SJSA1 (cell line): ENCODE data around the gene MTCL3.

Experiments used
- DNase-seq, 2 experiments: peaks; one replicate each; pipeline ENCODE4 v3.0.0-alpha.2; 2015 to 2020; ENCODE audit warnings: low spot score in 2 of 2, low read depth in 1 of 2
- H3K27ac ChIP-seq: fragments of 250-450 bp; sonication (Bioruptor Pico); 2 replicates; pipeline ENCODE4 v1.5.1; 2020; ENCODE audit warnings: mild to moderate bottlenecking, moderate library complexity
- H3K27me3 ChIP-seq: fragments of 250-450 bp; sonication (Bioruptor Pico); replicated peaks from 2 replicates; pipeline ENCODE4 v1.5.1; 2020; ENCODE audit warnings: mild to moderate bottlenecking, moderate library complexity
- H3K36me3 ChIP-seq: fragments of 250-450 bp; sonication (Bioruptor Pico); 2 replicates; pipeline ENCODE4 v1.5.1; 2020; ENCODE audit warnings: mild to moderate bottlenecking
- H3K4me1 ChIP-seq: fragments of 250-450 bp; sonication (Bioruptor Pico); replicated peaks from 2 replicates; pipeline ENCODE4 v1.6.1; 2021; ENCODE audit warnings: mild to moderate bottlenecking
- H3K4me3 ChIP-seq: fragments of 250-450 bp; sonication (Bioruptor Pico); 2 replicates; pipeline ENCODE4 v1.5.1; 2020; ENCODE audit warnings: mild to moderate bottlenecking
- H3K9me3 ChIP-seq: fragments of 250-450 bp; sonication (Bioruptor Pico); replicated peaks from 2 replicates; pipeline ENCODE4 v1.5.1; 2020; ENCODE audit warnings: mild to moderate bottlenecking

Gene MTCL3

GRCh38 chr6:127518710-127519468, at the start of gene MTCL3:
MTCL3 (minus strand) TSS chr6:127519335.
- Histone ChIP-seq H3K4me3 (peak within 1 kb of the TSS; percentile 42), H3K36me3 (peaks cover 4% of the 10 kb centered on the region), H3K9me3 (no peaks in the 10 kb centered on the region), H3K4me1 (peaks cover 27% of the 10 kb centered on the region), H3K27me3 (peaks cover 3% of the 10 kb centered on the region), H3K27ac (peak within 1 kb of the TSS; percentile 48)
- peak; percentile 75 to 90 for DNase-seq

- no peaks in the 10 kb centered on the region for H3K4me1 ChIP-seq
- no peak for DNase-seq
- H3K27ac ChIP-seq = no peak overlapping the region
- no peak overlapping the region for H3K4me3 ChIP-seq
- no peaks in the 10 kb centered on the region for H3K27me3 ChIP-seq
- H3K36me3 ChIP-seq = no peaks in the 10 kb centered on the region
- H3K9me3 ChIP-seq = no peaks in the 10 kb centered on the region
Observed at GRCh38 chr6:127567476-127567875, 48.3 kb upstream of the MTCL3 start.

GRCh38 chr6:127566651-127567050, 47.5 kb upstream of the MTCL3 start:
- no peaks in the 10 kb centered on the region for H3K36me3 ChIP-seq
- H3K27me3 ChIP-seq = no peaks in the 10 kb centered on the region
- no peak overlapping the region for H3K4me3 ChIP-seq
- H3K9me3 ChIP-seq = no peaks in the 10 kb centered on the region
- H3K4me1 ChIP-seq = no peaks in the 10 kb centered on the region
- no peak overlapping the region for H3K27ac ChIP-seq
- no peak for DNase-seq

GRCh38 chr6:127566119-127566518, 47.0 kb upstream of the MTCL3 start:
- Histone ChIP-seq H3K36me3 (no peaks in the 10 kb centered on the region), H3K27me3 (0 out of 2 replicates have a peak, but pooled peaks cover 1% of the 10 kb centered on the region), H3K4me1 (no peaks in the 10 kb centered on the region), H3K9me3 (no peaks in the 10 kb centered on the region), H3K4me3 (no peak overlapping the region), H3K27ac (no peak overlapping the region)
- no peak for DNase-seq

GRCh38 chr6:127564761-127565160, 45.6 kb upstream of the MTCL3 start:
- no peaks in the 10 kb centered on the region for H3K9me3 ChIP-seq
- no peaks in the 10 kb centered on the region for H3K4me1 ChIP-seq
- no peak for DNase-seq

DNA sequence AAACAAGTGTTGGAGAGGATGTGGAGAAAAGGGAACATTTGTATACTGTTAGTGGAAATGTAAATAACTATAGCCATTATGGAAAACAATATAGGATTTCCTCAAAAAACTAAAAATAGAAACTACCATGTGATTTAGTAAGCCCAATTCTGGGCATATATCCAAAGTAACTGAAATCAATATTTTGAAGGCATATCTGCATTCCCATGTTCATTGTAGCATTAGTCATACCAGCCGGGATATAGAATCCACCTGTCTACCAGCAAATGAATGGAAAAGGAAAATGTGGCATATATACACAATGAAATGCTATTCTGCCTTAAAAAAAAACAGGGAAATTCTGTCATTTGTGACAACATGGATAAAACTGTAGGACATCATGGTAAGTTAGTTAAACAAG, 42.5 kb upstream of the MTCL3 start:
- Histone ChIP-seq H3K4me3 (no peak overlapping the region), H3K27ac (no peak overlapping the region), H3K9me3 (no peaks in the 10 kb centered on the region), H3K36me3 (no peaks in the 10 kb centered on the region), H3K4me1 (no peaks in the 10 kb centered on the region), H3K27me3 (0 out of 2 replicates have a peak, but pooled peaks cover 3% of the 10 kb centered on the region)
- DNase-seq = no peak

More at GRCh38 chr6:127564761-127565160, 45.6 kb upstream of the MTCL3 start:
- H3K27ac ChIP-seq = no peak overlapping the region
- 0 out of 2 replicates have a peak, but pooled peaks cover 3% of the 10 kb centered on the region for H3K27me3 ChIP-seq
- no peaks in the 10 kb centered on the region for H3K36me3 ChIP-seq
- no peak overlapping the region for H3K4me3 ChIP-seq

GRCh38 chr6:127554435-127555006, 35.4 kb upstream of the MTCL3 start:
- Histone ChIP-seq H3K27me3 (no peaks in the 10 kb centered on the region), H3K27ac (no peak overlapping the region), H3K4me3 (no peak overlapping the region), H3K4me1 (no peaks in the 10 kb centered on the region), H3K9me3 (no peaks in the 10 kb centered on the region), H3K36me3 (no peaks in the 10 kb centered on the region)
- no peak for DNase-seq

DNA sequence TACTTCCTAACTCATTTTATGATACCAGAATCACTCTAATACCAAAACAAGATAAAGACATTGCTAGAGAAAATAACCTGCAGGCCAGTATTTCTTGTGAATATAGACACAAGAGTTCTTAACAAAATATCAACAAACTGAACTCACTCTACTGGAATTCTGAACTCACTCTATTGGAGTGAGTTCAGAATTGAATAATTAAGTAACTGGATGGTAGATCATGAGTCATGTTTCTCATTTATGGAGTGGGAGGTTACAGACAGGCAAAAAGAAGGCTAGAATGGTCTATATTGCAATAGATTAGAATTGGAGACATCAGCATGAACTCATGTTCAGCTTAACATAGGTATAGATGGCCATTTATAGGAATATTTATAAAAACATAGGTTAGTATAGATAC, 31.3 kb upstream of the MTCL3 start:
- Histone ChIP-seq H3K27me3 (no peaks in the 10 kb centered on the region), H3K4me1 (no peaks in the 10 kb centered on the region), H3K4me3 (no peak overlapping the region), H3K9me3 (no peaks in the 10 kb centered on the region), H3K36me3 (no peaks in the 10 kb centered on the region), H3K27ac (no peak overlapping the region)
- no peak for DNase-seq

DNA sequence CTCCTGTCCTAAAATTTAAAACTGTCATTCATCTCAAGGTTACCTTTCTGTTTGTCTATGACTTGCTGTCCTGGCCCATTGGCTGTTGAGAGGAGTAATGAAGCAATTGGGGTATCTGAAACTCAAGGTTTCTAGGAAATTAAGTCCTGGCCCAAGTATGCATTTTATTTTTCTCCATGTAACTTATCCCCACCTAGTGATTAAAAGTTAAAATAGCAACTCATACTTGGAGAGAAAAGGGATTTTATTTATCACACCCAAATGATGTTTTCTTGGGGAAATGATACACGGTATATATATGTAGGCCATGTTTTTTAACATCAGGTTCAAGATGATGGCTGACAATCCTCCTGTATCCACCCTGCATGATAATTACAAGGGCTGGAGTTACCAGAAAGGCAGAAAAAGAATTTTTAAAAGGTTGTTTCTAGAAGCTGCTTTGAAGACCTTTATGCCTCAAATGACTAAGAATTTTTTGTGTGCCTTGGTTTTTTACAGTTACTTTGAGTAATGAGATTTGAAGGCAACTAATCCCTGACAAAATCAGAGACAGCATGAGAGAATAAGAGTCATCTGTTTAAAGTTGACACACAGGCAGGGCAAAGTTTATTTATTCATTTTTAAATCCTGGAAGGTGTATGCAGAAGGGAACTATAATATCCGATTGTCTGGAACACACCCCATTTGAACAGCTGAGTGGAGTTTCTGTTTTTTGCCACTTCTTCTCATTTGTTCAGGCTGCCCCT, 28.9 kb upstream of the MTCL3 start:
- H3K4me1 ChIP-seq = no peaks in the 10 kb centered on the region
- no peak overlapping the region for H3K27ac ChIP-seq
- no peaks in the 10 kb centered on the region for H3K9me3 ChIP-seq
- no peak overlapping the region for H3K4me3 ChIP-seq
- no peaks in the 10 kb centered on the region for H3K36me3 ChIP-seq
- H3K27me3 ChIP-seq = no peaks in the 10 kb centered on the region
- no peak for DNase-seq

- H3K27ac ChIP-seq = no peak overlapping the region
- H3K9me3 ChIP-seq = no peaks in the 10 kb centered on the region
- no peaks in the 10 kb centered on the region for H3K4me1 ChIP-seq
- no peaks in the 10 kb centered on the region for H3K36me3 ChIP-seq
- H3K4me3 ChIP-seq = no peak overlapping the region
- no peaks in the 10 kb centered on the region for H3K27me3 ChIP-seq
- DNase-seq = no peak
Observed at GRCh38 chr6:127547215-127547614, 28.1 kb upstream of the MTCL3 start.

GRCh38 chr6:127539272-127539671, 20.1 kb upstream of the MTCL3 start:
- H3K4me1 ChIP-seq = no peaks in the 10 kb centered on the region
- no peaks in the 10 kb centered on the region for H3K27me3 ChIP-seq
- no peaks in the 10 kb centered on the region for H3K9me3 ChIP-seq
- no peak overlapping the region for H3K27ac ChIP-seq
- H3K36me3 ChIP-seq = no peaks in the 10 kb centered on the region
- no peak for DNase-seq
- H3K4me3 ChIP-seq = no peak overlapping the region

DNA sequence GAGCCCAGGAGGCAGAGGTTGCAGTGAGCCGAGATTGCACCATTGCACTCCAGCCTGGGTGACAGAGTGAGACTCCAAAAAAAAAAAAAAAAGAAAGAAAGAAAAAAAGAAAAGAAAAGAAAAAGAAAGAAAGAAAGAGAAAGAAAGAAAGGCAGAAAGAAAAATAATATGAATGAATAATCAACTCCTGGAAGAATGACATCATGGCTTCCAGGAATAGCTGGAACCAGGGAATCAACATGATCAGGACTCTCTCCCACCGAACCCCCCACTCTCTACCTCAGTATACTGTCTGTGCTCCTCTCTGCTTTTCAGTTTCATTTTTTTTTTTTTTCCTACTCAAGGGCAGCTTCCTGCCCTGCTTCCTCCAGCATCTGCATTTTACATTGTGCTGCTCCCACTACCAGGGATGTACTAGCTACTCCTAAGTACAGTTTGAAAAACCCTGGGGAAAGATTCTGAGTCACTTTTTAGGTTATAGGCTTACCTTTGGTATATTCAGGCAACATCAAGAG, 19.7 kb upstream of the MTCL3 start:
- H3K4me1 ChIP-seq = no peaks in the 10 kb centered on the region
- H3K4me3 ChIP-seq = no peak overlapping the region
- no peaks in the 10 kb centered on the region for H3K27me3 ChIP-seq
- no peaks in the 10 kb centered on the region for H3K36me3 ChIP-seq
- H3K9me3 ChIP-seq = no peaks in the 10 kb centered on the region
- no peak for DNase-seq
- no peak overlapping the region for H3K27ac ChIP-seq

DNA sequence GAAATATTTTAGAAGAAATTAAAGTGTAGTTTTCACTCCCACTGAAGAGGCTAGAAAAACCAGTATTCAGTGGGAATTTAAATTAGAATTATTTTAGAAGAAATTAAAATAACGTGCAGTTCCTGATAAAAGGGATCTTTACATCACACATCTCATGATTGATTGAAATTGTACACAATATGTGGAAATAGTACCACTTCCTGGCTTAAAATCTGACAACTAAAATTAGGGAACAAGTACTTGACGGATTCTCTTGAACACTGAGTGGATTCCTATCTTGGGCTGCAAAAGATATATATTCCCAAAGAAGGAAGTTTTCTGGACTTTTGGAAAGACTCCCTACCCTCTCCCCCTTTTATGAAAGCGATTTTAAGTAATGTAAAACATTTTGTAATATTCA, 14.6 kb upstream of the MTCL3 start:
- DNase-seq = no peak
- no peaks in the 10 kb centered on the region for H3K36me3 ChIP-seq
- no peaks in the 10 kb centered on the region for H3K4me1 ChIP-seq
- H3K27ac ChIP-seq = no peak overlapping the region
- H3K9me3 ChIP-seq = no peaks in the 10 kb centered on the region
- H3K27me3 ChIP-seq = no peaks in the 10 kb centered on the region
- H3K4me3 ChIP-seq = no peak overlapping the region

GRCh38 chr6:127533011-127533410, 13.9 kb upstream of the MTCL3 start:
- H3K36me3 ChIP-seq = no peaks in the 10 kb centered on the region
- H3K4me3 ChIP-seq = no peak overlapping the region
- H3K4me1 ChIP-seq = no peaks in the 10 kb centered on the region
- no peaks in the 10 kb centered on the region for H3K9me3 ChIP-seq
- no peak for DNase-seq
- no peaks in the 10 kb centered on the region for H3K27me3 ChIP-seq
- H3K27ac ChIP-seq = no peak overlapping the region
